Psoas muscle (tissue), 8 donors: Measurements from ENCODE around the gene TXNDC11. TPM values are rescaled to one million over a fixed set of nuclear protein-coding genes. Genes with fewer than 3 reads are reported as not detected.

Experiments
- ATAC-seq, 4 donors: fragments of 200-7000 bp; cut with Tn5 transposase; one replicate each; pipeline ENCODE4 v1.9.1; 2020; ENCODE audit warnings: moderate library complexity in 3 of 4, mild to moderate bottlenecking in 2 of 4
- DNase-seq, 2 donors: peaks; one replicate each; pipeline ENCODE4 v3.0.0-alpha.2; 2020
- H3K27ac ChIP-seq: fragments of 200-600 bp; one replicate; pipeline ENCODE4 v1.8.0; 2022
- H3K27me3 ChIP-seq, 3 donors: fragments of 200-600 bp in 1 of 3; one replicate each; pipeline versions ENCODE4 v1.6.1 to v1.8.0; 2013 to 2022; ENCODE audit warnings: low read length in 2 of 3, mild to moderate bottlenecking in 2 of 3, moderate library complexity in 1 of 3; ENCODE audit not compliant: insufficient read depth in 3 of 3
- H3K36me3 ChIP-seq, 2 donors: fragments of 200-600 bp in 1 of 2; one replicate each; pipeline versions ENCODE4 v1.6.1 to v1.8.0; 2013 to 2022; ENCODE audit warnings: low read depth in 1 of 2, mild to moderate bottlenecking in 1 of 2, moderate library complexity in 1 of 2; ENCODE audit not compliant: insufficient read depth in 1 of 2
- H3K4me1 ChIP-seq: fragments of 200-600 bp; one replicate; pipeline ENCODE4 v1.8.0; 2022
- H3K4me3 ChIP-seq: fragments of 200-600 bp; one replicate; pipeline ENCODE4 v1.8.0; 2022; ENCODE audit warnings: mild to moderate bottlenecking
- H3K9me3 ChIP-seq: fragments of 200-600 bp; one replicate; pipeline ENCODE4 v1.8.0; 2022
- WGBS, 3 donors: extraction: QIAGEN DNeasy Blood & Tissue Kit; methylation state at CpG; one replicate each; pipeline versions ENCODE4 v1.1.6 to v1.1.7; 2013; 5-methylcytosine and 5-hydroxymethylcytosine counted together
- intact Hi-C, 2 donors: fragments of 100-400 bp; cut with DNase I; formaldehyde crosslinking; loops; one replicate each; pipeline versions ENCODE4 v1.11.0 to v1.14.2; 2022
- polyA plus RNA-seq, 3 donors: library from polyadenylated mRNA; stranded (reverse); fragments of 200-250 nt; gene quantifications; one replicate each; pipeline ENCODE4 v1.2.3, GENCODE V29; 2013
- total RNA-seq, 4 donors: library from RNA; stranded (reverse); fragmentation: NEBNext Ultra II Directional in 2 of 4; extraction: Animal tissue kit (Norgen Biotek cat#: 25700) in 2 of 4; gene quantifications; one replicate each; pipeline versions ENCODE4 v1.2.1 to v1.2.4, GENCODE V29; 2021 to 2023
- TF ChIP-seq, protein P1 (sequence below): fragments of 200-600 bp; IDR thresholded peaks from one replicate; pipeline ENCODE4 v1.8.0; 2022; ENCODE audit warnings: antibody characterized with exemption
- donor health status: healthy with polysubstance abuse.
- donor health status: DM: no; HTN: no; CAD: no; lungs with moderate emphysema.
- donor health status: Bipolar disorder and iron deficiency.
- donor health status: healthy.
- donor health status: DM: yes; HTN: yes; CAD: no.
- donor health status: DM: no; HTN: no; CAD: no.
- donor health status: DM: no; HTN: no; CAD: no.
- donor health status: DM: yes; HTN: yes; CAD: no.

The TXNDC11 gene
- total and polyA plus RNA-seq, 7 donors = 21.3 to 49.1 (median 37.2) TPM

GRCh38 chr16:11638140-11638539 lies 104.5 kb downstream of the TXNDC11 start:
- no peaks in the 10 kb centered on the region for H3K27me3 ChIP-seq
- no peak for DNase-seq
- H3K4me3 ChIP-seq = no peak overlapping the region
- no peak for ATAC-seq
- 89 to 97% (median 95%) methylated on average over 4 of the region's 4 CpGs for WGBS, 3 donors
- H3K36me3 ChIP-seq = no peaks in the 10 kb centered on the region
- peaks cover 23% of the 10 kb centered on the region for H3K4me1 ChIP-seq
- TF ChIP-seq, protein P1, sequence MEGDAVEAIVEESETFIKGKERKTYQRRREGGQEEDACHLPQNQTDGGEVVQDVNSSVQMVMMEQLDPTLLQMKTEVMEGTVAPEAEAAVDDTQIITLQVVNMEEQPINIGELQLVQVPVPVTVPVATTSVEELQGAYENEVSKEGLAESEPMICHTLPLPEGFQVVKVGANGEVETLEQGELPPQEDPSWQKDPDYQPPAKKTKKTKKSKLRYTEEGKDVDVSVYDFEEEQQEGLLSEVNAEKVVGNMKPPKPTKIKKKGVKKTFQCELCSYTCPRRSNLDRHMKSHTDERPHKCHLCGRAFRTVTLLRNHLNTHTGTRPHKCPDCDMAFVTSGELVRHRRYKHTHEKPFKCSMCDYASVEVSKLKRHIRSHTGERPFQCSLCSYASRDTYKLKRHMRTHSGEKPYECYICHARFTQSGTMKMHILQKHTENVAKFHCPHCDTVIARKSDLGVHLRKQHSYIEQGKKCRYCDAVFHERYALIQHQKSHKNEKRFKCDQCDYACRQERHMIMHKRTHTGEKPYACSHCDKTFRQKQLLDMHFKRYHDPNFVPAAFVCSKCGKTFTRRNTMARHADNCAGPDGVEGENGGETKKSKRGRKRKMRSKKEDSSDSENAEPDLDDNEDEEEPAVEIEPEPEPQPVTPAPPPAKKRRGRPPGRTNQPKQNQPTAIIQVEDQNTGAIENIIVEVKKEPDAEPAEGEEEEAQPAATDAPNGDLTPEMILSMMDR = no peak
- H3K27ac ChIP-seq = no peak overlapping the region
- intact Hi-C loops = loop anchor here in 1 of 2 donors (5.0 kb wide), 1 partner anchor 246 kb away; no protein-coding TSS in a partner anchor
- no peaks in the 10 kb centered on the region for H3K9me3 ChIP-seq

- H3K9me3 ChIP-seq = no peaks in the 10 kb centered on the region
- WGBS, 3 donors = 75 to 91% (median 88%) methylated on average over 5 of the region's 5 CpGs
- ATAC-seq = no peak
- H3K36me3 ChIP-seq = no peaks in the 10 kb centered on the region
- TF ChIP-seq, protein P1 = no peak
- H3K4me1 ChIP-seq = peaks cover 23% of the 10 kb centered on the region
- intact Hi-C loops = loop anchor here in 1 of 2 donors (5.0 kb wide), 1 partner anchor 245 kb away; no protein-coding TSS in a partner anchor
- H3K27ac ChIP-seq = no peak overlapping the region
- no peaks in the 10 kb centered on the region for H3K27me3 ChIP-seq
- DNase-seq = no peak
- H3K4me3 ChIP-seq = no peak overlapping the region
Observed at GRCh38 chr16:11637320-11637719, 105.3 kb downstream of the TXNDC11 start.

- H3K27ac ChIP-seq = no peak overlapping the region
- H3K36me3 ChIP-seq = no peaks in the 10 kb centered on the region
- H3K4me3 ChIP-seq = no peak overlapping the region
- TF ChIP-seq, protein P1 = no peak
- intact Hi-C loops = loop anchor here in 1 of 2 donors (5.0 kb wide), 1 partner anchor 244 kb away; no protein-coding TSS in a partner anchor
- DNase-seq (no peak), ATAC-seq (no peak)
- 61 to 70% (median 69%) methylated on average over 14 of the region's 14 CpGs for WGBS, 3 donors
- H3K27me3 ChIP-seq = no peaks in the 10 kb centered on the region
- H3K9me3 ChIP-seq = no peaks in the 10 kb centered on the region
- peaks cover 14% of the 10 kb centered on the region for H3K4me1 ChIP-seq
Observed at GRCh38 chr16:11636172-11636721, 106.4 kb downstream of the TXNDC11 start.

DNA sequence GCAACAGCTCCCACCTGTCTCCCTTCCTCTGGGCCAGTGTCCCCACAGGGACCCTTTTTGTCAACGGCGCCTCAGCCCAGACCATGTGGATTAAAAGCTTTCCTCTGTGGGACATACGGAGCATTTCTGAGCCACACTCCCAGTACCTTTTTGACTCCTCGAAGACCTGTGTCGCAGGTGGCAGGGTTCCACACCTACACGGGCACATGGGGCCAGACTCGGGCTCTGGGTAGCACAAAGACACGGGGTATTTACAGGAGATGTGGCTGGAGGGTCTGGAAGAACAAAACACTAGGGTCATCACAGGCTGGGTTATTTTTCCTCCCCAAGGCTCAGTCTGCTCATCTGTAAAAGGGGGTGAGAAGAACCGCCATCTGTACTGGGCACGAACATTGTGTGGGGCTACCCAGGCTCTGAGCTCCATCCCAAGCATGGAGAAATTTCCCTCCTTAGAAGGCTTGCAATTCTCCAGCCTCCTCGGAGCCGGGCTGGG lies 106.9 kb downstream of the TXNDC11 start:
- WGBS, 3 donors = 81 to 88% (median 85%) methylated on average over 12 of the region's 12 CpGs
- no peaks in the 10 kb centered on the region for H3K36me3 ChIP-seq
- DNase-seq (no peak), ATAC-seq (no peak)
- no peak overlapping the region for H3K27ac ChIP-seq
- no peaks in the 10 kb centered on the region for H3K9me3 ChIP-seq
- intact Hi-C loops = loop anchor here in 1 of 2 donors (5.0 kb wide), 1 partner anchor 243 kb away; no protein-coding TSS in a partner anchor
- TF ChIP-seq, protein P1 = no peak
- peaks cover 9% of the 10 kb centered on the region for H3K4me1 ChIP-seq
- no peaks in the 10 kb centered on the region for H3K27me3 ChIP-seq
- H3K4me3 ChIP-seq = no peak overlapping the region
